ENCODE data around the gene SLC10A4. TPM values are rescaled to one million over a fixed set of nuclear protein-coding genes. Genes with fewer than 3 reads are reported as not detected.
A peak's percentile ranks its signal among the peaks of the same experiment; 100 is the strongest.

Gene SLC10A4
- total RNA-seq, 2 experiments from 2014 or later = not detected

DNA sequence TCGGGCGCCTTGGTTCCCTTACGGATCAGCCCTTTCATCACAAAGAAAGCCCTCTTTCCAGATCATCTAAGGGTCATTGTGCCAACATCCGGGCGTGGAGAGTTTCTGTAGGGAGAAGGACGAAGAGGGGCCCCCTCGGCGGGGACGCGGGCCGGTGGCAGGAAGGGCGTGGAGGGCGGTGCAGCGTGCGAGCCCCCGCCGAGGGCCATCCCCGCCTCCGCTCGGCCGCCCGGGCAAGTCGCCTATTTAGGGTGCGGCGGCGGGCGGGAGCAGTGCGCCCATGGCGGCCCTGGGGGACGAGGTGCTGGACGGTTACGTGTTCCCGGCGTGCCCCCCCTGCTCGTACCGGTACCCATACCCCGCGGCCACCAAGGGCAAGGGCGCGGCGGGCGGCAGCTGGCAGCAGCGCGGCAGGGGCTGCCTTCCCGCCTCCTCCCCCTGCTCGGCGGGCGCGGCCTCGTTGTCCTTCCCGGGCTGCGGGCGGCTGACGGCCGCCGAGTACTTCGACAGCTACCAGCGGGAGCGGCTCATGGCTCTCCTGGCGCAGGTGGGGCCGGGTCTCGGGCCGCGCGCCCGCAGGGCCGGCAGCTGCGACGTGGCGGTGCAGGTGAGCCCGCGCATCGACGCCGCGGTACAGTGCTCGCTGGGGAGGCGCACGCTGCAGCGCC is 7.0 kb downstream of the SLC10A4 start, which contains the start of gene ZAR1:
TSS of gene ZAR1 (plus strand) at position 241 of the 668 bp plus-strand sequence. CDS start at position 281, 40 bp downstream.
- ChIA-PET CTCF (no interaction called here), POLR2A (no interaction called here)
- intact Hi-C loops (cut with DNase I, micrococcal nuclease) = no loop called here
- H3K4me3 ChIP-seq (ENCODE audit: low read length) = peak within 1 kb of the TSS; percentile 11
- Mint-ChIP-seq H3K36me3 (ENCODE audit: low read depth) (no peaks in the 10 kb centered on the region), H3K4me3 (peak within 1 kb of the TSS; percentile 77), H3K4me1 (ENCODE audit: low read depth) (no peaks in the 10 kb centered on the region), H3K27me3 (peaks cover 69% of the 10 kb centered on the region), H3K9me3 (no peaks in the 10 kb centered on the region), H3K27ac (no peak within 1 kb of the TSS)
- H3K27me3 ChIP-seq (ENCODE audit: control insufficient read depth in 1 of 2, insufficient read depth in 2 of 2, low read length in 2 of 2) = peaks cover 27 to 64% of the 10 kb centered on the region in 2 experiments
- TF ChIP-seq, protein P1, sequence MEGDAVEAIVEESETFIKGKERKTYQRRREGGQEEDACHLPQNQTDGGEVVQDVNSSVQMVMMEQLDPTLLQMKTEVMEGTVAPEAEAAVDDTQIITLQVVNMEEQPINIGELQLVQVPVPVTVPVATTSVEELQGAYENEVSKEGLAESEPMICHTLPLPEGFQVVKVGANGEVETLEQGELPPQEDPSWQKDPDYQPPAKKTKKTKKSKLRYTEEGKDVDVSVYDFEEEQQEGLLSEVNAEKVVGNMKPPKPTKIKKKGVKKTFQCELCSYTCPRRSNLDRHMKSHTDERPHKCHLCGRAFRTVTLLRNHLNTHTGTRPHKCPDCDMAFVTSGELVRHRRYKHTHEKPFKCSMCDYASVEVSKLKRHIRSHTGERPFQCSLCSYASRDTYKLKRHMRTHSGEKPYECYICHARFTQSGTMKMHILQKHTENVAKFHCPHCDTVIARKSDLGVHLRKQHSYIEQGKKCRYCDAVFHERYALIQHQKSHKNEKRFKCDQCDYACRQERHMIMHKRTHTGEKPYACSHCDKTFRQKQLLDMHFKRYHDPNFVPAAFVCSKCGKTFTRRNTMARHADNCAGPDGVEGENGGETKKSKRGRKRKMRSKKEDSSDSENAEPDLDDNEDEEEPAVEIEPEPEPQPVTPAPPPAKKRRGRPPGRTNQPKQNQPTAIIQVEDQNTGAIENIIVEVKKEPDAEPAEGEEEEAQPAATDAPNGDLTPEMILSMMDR (IDR thresholded peaks at IDR 0.05) = no peak
- H3K36me3 ChIP-seq (ENCODE audit: insufficient read depth, low read length) = no peaks in the 10 kb centered on the region
- H3K4me1 ChIP-seq (ENCODE audit: insufficient read depth, low read length) = peaks cover 12% of the 10 kb centered on the region
- DNase-seq (peak in 2 of 14 experiments; percentile 18 to 21), ATAC-seq (ENCODE audit: poor library complexity) (peak; percentile 44)
- peaks cover 0 to 4% of the 10 kb centered on the region in 2 experiments for H3K9me3 ChIP-seq (ENCODE audit: control insufficient read depth in 1 of 2, insufficient read depth in 1 of 2, low read length in 2 of 2)
- H3K27ac ChIP-seq (ENCODE audit: low read depth in 1 of 2, low read length in 2 of 2) = no peak within 1 kb of the TSS

DNA sequence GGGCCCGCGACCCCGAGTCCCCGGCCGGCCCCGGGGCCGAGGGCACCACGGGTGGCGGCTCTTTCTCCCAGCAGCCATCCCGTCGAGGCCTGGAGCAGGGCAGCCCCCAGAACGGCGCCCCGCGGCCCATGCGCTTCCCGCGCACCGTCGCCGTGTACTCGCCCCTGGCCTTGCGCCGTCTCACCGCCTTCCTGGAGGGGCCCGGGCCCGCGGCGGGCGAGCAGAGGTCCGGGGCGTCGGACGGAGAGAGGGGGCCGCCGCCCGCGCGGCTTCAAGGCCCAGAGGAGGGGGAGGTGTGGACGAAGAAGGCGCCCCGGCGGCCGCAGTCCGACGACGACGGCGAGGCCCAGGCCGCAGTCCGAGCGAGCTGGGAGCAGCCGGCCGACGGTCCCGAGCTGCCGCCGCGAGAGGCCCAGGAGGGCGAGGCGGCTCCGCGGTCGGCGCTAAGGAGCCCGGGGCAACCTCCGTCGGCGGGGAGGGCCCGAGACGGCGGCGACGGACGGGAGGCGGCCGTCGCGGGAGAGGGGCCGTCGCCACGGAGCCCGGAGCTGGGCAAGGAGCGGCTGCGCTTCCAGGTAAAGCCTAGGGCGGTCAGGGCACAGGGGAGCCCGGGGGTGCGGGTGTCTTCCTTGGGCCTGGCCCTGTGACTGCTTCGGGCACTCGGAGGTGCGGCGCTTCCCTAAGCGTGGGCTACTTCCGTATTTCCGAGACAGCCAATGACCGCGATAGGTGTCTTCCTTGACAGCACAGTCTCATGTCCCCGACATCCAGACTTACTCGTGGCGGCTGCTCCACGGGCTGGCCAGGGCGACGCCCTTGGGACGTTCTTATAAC is 7.8 kb downstream of the SLC10A4 start:
- H3K9me3 ChIP-seq (ENCODE audit: control insufficient read depth in 1 of 2, insufficient read depth in 1 of 2, low read length in 2 of 2) = peaks cover 0 to 4% of the 10 kb centered on the region in 2 experiments
- no peak overlapping the region for H3K27ac Mint-ChIP-seq
- ChIA-PET CTCF (no interaction called here), POLR2A (no interaction called here)
- H3K9me3 Mint-ChIP-seq = no peaks in the 10 kb centered on the region
- H3K27ac ChIP-seq (ENCODE audit: low read depth in 1 of 2, low read length in 2 of 2) = no peak overlapping the region
- DNase-seq (peak in 2 of 14 experiments; percentile 23 to 34), ATAC-seq (ENCODE audit: poor library complexity) (peak; percentile 26)
- H3K4me3 Mint-ChIP-seq = no peak overlapping the region
- no peaks in the 10 kb centered on the region for H3K36me3 ChIP-seq (ENCODE audit: insufficient read depth, low read length)
- H3K36me3 Mint-ChIP-seq (ENCODE audit: low read depth) = no peaks in the 10 kb centered on the region
- peaks cover 12% of the 10 kb centered on the region for H3K4me1 ChIP-seq (ENCODE audit: insufficient read depth, low read length)
- TF ChIP-seq, protein P1 (IDR thresholded peaks at IDR 0.05) = no peak
- H3K27me3 ChIP-seq (ENCODE audit: control insufficient read depth in 1 of 2, insufficient read depth in 2 of 2, low read length in 2 of 2) = peaks cover 26 to 57% of the 10 kb centered on the region in 2 experiments
- intact Hi-C loops (cut with DNase I, micrococcal nuclease) = no loop called here
- H3K4me3 ChIP-seq (ENCODE audit: low read length) = peak overlapping the region; percentile 11
- H3K27me3 Mint-ChIP-seq = peaks cover 61% of the 10 kb centered on the region
- no peaks in the 10 kb centered on the region for H3K4me1 Mint-ChIP-seq (ENCODE audit: low read depth)

- peak overlapping the region; percentile 16 for H3K4me3 Mint-ChIP-seq
- H3K27ac Mint-ChIP-seq = no peak overlapping the region
- H3K4me1 ChIP-seq (ENCODE audit: insufficient read depth, low read length) = peaks cover 12% of the 10 kb centered on the region
- H3K9me3 ChIP-seq (ENCODE audit: control insufficient read depth in 1 of 2, insufficient read depth in 1 of 2, low read length in 2 of 2) = peaks cover 0 to 4% of the 10 kb centered on the region in 2 experiments
- H3K4me3 ChIP-seq (ENCODE audit: low read length) = no peak overlapping the region
- no peak overlapping the region for H3K27ac ChIP-seq (ENCODE audit: low read depth in 1 of 2, low read length in 2 of 2)
- DNase-seq = no peak
- POLR2A ChIA-PET = no interaction called here
- ATAC-seq (ENCODE audit: poor library complexity) = no peak
- H3K4me1 Mint-ChIP-seq (ENCODE audit: low read depth) = no peaks in the 10 kb centered on the region
- no peaks in the 10 kb centered on the region for H3K36me3 ChIP-seq (ENCODE audit: insufficient read depth, low read length)
- H3K27me3 ChIP-seq (ENCODE audit: control insufficient read depth in 1 of 2, insufficient read depth in 2 of 2, low read length in 2 of 2) = peaks cover 26 to 54% of the 10 kb centered on the region in 2 experiments
- CTCF ChIA-PET = no interaction called here
- intact Hi-C loops (cut with DNase I, micrococcal nuclease) = no loop called here
- peaks cover 55% of the 10 kb centered on the region for H3K27me3 Mint-ChIP-seq
- H3K9me3 Mint-ChIP-seq = no peaks in the 10 kb centered on the region
- no peaks in the 10 kb centered on the region for H3K36me3 Mint-ChIP-seq (ENCODE audit: low read depth)
- TF ChIP-seq, protein P1 (IDR thresholded peaks at IDR 0.05) = no peak
Measured at GRCh38 chr4:48491514-48492176, 8.5 kb downstream of the SLC10A4 start.
